Putamen (tissue), 1 donor: ENCODE results near the gene CDK18.
A peak's percentile ranks its signal among the peaks of the same experiment; 100 is the strongest.
"Not testable (repeated sequence)": the region's sequence is repeated elsewhere in the genome, so short reads cannot be mapped to it uniquely, and the experiment has no call there.

Experiments used
- DNase-seq: peaks from one replicate; pipeline ENCODE4 v3.0.0-alpha.2; 2016; ENCODE audit warnings: low spot score

CDK18 gene

DNA sequence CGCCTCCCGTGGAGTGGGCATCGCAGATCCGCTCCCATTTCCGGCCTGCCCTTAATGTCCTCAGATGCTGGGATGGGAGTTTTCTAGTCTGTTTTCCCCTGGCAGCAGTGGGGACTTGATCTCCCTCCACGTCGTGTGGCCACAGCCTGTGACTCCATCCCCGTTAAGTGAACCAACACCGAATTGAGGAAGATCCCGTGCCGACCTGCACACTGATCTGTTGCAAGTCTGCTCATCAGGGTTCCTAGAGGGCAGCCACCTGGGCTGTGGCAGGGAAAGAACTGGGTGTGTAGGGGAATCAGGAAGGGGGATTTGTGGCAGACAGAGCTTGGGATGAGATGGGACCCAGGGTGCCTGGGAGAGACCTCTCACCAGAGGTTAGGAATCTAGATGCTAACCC, 23.3 kb upstream of the CDK18 start:
- DNase-seq, result no peak

DNA sequence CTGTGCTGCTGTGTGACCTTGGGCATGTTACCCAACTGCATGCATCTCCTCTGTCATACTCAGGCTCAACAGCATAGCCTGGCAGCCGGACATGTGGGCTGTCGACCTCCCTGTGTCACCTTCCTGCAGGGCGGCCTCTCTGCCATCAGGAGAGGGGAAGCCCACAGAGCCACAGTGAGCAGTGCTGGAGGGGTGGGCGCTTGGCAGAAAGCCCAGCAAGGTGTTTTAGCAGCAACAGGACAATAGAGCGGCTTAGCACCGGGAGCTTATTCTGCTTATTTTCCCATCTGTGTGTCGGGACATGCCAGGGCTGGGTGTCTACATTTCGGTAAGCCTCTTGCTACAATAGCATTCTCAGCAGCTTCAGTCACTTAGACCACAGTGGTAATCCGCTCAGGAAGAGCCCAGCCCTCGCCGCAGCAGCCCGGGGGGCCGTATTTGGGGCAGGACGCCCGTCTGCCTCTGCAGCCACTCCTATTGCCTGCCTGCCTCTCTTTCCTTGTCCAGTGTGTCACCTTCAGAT, 22.8 kb upstream of the CDK18 start:
- DNase-seq, result no peak

DNA sequence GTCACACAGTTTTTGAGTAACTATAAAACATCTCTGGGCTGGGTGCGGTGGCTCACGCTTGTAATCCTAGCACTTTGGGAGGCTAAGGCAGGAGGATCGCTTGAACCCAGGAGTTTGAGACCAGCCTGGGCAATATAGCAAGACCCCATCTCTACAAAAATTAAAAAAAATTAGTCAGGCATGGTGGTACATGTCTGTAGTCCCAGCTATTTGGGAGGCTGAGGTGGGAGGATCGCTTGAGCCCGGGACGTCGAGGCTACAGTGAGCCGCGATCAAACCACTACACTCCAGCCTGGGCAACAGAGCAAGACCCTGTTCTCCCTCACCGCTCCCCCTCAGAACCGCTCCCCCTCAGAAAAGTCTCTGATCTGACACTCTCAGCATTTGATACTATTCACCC, 21.9 kb upstream of the CDK18 start:
- DNase-seq, result not testable (repeated sequence)

DNA sequence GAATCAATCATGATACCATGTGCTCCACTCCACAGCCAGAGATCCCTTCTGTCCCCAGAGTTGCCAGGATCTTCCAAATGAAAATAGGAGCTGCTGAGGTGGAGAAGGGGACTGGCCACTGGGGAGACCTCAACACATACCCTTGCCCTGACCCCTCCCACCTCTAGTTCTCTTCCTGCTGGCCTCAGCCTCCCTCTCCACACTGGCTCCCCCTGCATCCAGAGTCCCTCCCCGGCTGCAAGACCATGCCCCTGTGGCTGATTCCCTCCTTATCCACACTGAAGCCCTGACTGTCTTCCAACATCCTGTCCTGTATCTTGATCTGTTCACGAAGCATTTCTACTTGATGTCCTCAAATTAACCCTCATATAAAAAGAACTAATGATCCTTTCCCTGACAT, 21.1 kb upstream of the CDK18 start:
- DNase-seq, result no peak

DNA sequence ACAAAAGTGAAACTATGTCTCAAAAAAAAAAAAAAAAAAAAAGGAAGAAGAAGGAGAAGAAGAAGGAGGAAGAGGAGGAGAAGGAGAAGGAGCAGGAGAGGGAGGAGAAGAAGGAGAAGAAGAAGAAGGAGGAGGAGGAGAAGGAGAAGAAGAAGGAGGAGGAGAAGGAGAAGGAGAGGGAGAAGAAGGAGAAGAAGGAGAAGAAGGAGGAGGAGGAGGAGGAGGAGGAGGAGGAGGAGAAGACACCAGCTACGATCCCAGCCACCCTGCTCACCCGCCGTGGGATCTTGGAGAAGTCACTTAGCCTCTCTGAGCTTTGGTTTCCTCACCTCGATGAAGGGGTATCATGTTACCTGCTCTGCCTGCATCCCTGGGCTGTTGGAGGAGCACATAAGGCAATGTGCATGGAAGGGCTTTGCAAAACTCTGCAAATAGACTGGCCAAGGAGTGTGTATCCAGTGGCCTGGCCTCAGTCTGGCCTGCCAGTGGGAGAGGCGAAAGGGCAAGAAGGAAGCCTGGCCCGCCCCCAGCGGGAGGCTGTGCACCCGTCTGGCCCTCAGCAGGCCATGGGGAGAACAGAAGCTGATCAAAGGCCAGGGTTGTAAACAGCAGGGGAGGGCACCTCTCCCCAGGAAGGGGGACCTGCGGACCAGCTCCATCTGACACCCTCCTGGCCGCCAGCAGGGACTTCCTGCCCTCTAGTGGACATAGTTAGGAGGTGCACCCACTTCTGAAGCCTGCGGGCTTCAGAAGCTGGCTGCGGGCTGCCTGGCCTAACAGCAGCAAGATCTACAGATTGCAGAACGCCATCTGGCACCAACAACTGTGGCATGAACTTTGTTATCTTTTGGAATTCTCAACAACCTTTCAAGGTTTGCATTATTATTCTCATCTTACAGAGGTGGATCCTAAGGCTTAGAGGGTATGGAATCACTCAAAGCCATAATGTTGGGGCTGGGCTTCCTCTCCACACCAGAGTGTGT, 19.2 kb upstream of the CDK18 start:
- DNase-seq, result peak; percentile 58

DNA sequence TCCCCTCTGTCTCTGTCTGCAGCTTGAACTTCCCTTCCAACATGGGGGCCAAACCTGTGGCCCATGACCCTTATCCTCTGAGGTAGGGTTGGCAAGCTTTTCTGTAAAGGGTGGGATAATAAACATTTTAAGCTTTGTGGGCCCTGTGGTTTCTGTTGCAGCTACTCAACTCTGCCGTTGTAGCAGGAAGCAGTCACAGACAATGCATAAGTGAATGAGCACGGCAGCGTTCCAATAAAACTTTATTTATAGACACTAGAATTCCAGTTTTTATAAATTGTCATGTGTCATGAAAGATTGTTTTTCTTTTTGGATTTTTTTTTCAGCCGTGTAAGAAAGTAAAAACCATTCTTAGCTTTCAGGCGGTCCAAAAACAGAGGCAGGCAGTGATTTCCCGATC, 18.2 kb upstream of the CDK18 start:
- DNase-seq, result no peak

DNA sequence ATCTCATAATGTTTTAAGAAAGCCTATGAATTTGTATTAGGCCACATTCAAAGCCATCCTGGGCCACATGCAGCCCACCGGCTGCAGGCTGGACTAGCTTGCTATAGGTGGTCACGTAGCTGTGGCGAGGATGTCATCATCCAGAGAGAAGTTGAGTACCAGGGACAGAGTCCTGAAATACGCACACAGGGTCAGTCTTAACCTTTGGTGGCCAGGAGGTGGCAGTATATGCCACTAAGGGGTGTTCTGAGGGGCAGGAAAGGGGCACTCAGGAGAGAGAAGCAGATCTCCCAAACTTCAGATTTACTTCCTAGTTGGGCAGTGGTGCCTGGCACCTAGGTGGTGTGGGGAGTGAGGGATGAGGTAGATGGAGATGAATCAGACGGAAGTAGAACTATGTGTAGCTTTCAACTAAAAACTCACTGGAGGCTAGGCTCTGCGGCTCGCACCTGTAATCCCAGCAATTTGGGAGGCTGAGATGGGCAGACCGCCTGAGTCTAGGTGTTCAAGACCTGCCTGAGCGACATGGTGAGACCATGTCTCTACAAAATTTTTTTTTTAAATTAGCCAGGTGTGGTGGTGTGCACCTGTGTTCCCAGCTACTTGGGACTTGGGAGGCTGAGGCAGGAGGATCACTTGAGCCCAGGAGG, 16.3 kb upstream of the CDK18 start:
- no peak for DNase-seq

DNA sequence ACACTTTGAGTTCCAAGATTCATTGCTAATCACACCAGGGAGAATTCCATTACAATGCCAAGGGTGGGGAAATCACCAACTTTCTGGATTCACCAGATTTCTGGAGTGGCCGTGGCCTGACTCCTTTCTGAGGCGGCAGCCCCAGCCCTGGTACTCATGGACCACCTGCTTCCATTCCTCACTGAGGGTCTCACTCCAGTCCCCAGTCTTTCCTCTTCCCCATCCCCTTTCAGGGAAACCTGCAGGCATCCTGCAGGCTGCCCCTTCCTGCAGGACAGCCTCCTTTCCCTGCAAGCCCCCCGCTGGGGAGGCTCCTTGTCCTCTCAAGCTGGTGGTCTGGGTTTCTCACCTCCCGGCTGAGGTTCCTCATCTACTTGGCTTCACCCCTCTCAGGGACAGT, 12.7 kb upstream of the CDK18 start:
- no peak for DNase-seq

DNA sequence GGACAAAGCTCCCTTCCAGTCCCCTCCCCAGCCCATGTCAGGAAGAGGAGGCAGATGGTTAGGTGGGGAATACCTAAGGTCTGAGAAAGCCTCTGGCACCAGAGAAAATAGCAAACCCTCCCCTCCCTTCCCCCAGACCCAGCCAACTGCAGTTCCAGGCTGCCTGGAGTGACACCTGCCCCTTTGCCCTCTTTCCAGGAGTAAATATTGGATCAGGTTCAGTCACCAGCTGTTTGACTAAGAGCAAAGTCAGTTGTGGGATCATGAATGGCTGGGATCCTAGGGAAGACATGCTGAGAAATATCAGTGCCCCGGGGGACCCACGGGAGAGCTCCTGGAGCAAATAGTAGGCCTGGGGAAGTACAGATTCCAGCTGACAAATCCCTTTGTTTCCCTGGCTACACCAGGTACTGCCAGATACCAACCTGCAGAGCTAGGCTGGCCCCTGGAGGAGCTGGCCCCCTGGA, 12.2 kb upstream of the CDK18 start:
- DNase-seq, result no peak

DNA sequence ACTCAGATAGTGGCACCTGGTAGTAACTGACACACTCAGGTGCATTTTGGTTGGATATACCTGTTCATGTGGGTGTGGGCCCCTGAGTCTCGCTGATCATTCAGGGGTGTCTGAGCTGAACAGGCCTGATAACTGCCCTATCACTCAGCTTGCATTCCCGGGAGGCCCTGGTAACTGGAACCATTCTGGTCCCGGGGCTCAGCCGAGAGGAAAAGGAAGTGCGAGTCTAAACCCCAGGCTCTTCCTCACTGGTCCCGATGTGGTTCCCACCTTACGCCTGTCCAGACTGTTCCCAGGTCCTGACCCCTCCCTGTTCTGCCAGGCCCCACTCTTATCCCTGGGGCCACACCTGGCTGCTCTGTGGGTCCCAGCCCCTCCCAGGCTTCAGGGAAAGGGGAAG, 11.7 kb upstream of the CDK18 start:
- no peak for DNase-seq

DNA sequence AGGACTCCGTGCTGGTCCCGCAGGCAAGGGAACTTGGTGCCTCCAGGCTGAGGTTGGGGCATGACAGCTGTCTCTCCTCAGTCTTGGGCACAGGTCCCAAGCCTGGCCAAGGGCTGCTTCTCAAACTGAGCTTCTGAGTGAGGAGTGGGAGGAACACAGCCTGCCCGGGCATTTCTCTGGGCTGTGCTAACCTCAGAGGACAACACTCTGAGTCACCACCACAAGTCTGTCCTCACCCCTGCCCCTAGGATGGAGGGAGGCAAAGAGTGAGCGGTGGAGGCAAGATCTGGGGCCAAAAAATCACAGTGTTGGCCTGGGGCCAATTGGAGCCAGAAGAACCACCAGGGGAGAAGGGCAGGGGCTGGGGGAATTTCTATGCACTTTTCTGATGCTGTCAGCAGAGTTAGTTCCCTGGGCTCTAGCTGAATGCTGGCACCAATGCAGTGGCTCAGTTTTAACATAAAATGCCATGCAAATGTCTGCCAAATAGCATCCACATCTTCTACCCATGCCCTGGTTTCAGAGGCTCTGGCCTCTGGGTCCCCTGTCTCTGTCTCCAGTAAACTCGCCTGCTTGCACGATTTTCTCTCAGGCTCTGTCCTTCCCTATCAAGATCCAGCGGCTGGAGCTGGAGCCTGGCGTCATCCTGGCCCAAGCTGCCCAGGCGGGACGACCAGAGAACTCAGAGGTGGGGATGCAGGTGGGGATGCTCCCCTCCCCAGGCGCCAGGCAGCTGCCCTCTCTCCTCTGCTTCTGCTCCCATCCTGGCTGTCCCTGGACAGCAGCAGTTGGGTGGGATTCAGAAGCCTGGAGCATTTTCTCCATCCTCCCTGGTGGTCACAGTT, 11.0 kb upstream of the CDK18 start:
- DNase-seq, result no peak

DNA sequence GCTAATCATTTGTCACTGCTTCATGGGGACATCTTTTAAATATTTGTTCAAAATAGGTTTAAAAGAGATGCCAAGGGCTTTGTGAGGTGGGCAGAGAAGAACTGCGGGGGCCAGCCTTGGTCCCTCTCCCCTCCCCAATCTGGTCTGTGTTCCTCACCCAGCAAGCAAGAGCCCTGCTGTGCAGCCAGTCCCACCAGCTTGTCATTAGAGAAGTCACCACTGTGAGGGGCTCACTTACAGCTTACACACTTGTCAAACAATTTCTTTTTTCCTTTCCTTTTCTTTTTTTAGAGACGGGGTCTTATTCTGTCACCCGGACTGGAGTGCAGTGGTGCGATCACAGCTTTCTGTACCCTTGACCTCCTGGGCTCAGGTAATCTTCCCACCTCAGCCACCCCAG, 10.4 kb upstream of the CDK18 start:
- DNase-seq, result no peak

DNA sequence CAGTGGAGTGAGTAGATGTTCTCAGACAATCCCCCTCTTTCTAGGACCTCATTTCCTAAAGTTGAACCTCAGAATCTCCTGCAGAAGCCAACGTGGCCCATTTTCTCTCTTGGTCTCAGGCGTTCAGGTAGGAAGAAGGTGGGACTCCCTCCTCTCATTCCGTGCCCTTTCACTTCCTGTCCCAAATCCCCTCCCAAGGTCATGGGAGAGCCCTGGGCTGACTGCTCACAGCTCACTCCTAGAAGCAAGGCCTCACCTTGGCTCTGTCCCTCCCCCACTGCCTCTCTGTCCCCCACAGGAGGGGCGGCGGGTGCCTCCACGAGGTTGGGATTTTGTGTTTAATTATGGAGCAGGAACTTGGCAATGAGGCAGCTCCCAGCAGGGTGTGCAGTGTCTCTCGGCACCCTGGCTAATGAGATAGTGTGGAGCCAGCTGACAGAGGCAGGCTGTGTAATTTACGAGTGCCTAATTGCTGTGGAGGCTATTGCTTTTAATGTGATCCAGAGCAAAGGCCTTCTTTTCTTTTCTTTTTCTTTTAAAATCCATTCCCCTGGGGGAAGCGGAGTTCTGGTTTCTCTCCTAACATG, 9.1 kb upstream of the CDK18 start:
- no peak for DNase-seq

DNA sequence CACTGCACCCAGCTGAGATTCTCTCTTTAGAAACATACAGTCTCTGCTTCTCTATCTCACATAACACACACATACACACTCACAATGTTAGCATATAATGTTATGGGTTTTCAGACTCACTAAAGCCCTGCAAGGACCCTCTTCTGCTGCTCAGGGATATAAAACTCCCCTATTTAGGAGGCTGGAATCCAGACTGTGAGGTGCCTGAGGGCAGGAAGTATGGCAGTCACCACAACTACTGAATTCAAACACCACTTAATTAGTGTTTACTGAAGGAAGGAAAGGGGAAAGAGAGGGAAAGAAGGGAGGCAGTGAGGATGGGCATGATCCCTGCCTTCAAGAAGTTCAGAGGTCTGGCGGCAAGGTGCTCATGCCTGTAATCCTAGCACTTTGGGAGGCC, 7.8 kb upstream of the CDK18 start:
- no peak for DNase-seq

DNA sequence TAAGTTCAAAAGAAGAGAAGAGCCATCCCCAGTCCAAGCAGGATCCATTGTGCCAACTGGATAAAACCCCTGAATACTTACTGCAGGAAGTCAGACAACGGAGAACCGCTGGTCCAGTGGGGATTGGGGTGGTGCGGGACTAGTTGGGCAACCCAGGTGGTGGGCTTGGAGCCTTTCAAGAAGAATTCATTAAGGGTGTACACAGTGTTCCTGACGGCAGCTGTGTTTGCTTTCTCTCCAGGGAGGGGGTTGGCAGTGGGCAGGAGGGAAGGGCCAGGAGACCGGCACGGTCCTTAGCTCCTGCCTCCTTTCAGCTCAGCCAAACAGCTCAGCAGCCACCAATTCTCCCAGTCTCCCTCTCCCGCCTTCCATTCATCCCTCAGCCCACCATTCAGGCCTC, 7.1 kb upstream of the CDK18 start:
- DNase-seq, result no peak

DNA sequence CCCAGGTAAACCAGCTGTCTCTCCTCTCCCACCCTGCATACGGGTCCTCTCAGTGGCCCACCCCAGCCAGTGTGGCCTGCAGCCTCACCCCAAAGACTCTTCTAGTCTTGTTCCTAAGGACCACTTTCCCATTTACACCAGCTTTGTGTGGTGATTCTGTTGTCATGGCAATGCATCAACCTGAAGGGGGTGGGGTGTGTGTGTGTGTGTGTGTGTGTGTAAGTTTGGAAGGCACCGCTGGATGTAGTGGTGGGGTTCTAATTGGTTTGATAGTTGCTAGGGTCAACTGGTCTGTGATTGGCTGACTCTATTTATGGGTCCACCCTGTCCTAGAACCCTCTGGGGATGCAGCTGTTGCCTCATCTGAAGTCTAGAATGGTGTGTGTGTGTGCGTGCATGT, 4.7 kb upstream of the CDK18 start:
- DNase-seq, result no peak

DNA sequence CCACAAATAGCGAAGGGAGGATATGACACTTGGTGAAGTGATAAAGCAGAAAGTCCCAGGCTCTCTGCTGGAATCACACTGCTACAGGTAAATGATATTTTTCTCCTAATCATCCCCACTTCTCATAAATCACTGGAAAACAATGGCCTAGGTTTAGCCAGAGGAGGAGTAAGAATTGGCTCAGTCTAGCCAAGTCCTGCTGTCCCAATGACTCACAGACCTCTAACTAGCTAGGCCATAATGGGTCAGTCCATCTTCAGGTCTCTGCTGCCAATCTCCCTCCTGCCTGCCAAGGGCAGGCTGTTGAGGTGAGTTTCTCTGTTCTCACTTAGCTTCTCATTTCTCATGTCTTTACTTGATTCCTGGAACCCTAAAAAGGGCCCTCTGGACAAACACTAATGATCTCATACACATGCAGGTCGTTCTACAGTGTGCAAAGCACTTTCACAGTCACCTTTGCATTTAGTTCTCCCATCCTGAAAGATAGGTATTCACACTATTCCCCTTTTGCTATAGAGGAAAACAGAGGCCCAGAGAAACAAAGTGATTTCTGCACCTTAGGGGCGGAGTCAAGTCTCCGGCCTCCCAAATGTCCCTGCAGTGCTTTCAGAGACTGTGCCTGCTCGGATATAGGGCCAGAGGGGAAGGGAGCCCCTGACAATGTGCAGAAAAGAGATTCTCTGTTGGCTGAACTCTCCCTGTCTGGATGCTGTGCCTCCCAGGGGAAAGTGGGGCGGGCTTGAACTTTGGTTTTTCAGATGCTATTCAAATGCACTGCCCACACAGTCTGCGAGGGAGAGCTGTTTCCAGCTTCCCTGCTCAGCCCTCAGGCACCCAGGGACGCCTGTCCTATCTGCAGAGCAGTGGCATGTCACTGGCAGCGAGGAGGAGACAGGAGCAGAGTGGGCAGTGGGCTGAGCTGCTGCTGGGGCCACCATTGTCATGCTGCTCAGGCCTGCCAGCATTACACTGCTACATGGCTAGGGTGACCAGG, 3.9 kb upstream of the CDK18 start:
- DNase-seq, result no peak

DNA sequence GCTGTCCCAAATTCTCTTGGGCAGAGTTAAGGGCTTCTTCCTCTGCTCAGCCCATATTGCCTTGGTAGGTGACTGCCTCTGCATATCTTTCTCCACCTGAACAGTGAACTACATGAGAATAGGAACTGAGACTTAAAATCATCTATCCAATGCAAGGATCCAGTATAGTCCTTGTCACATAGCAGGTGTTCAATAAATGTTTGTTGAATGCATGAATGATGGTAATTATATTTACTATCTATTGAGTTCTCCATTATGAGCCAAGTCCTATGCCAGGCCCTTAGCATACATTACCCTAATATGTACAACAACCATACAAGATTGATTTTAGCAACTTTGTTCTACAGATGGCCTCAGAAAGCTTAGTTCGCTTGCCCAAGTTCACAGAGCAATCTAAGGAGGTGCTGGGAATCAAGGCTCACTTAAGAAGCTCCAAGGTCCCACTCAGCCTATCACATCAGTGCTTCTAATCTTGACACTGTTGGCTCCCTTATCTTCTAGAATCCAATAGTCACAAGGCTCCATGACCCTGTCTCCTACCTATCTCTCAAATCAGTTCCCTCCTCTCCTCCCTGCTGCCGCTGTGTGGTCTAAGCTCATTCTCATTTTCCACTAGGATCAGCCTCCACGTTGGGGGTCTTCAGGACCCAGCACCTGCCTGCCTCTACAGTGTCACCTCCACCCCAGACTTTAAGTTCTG, 2.2 kb upstream of the CDK18 start:
- no peak for DNase-seq

DNA sequence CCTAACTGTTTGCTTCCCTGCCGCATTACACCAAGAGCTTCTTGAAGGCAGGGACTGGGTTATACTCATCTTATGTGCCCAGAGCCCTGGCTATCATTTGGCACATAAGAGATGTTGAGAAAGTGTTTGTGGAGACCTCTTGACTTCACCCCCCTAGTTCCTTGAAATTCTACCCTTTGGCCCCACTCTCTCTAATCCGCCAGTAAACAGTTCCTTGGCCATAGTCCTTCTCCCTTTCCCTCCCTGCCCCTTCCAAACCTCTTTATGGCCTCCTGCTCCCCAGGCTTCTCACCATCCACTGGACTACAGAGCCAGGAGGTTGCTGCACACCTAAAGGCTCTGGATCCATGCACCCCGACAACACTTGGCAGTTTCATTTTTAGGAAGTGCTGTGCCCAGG, 1.5 kb upstream of the CDK18 start:
- DNase-seq, result no peak
